ENCODE measurements around the gene LRSAM1. TPM values are rescaled to one million over a fixed set of nuclear protein-coding genes. Genes with fewer than 3 reads are reported as not detected.

The LRSAM1 gene
- total and polyA plus RNA-seq, 9 of the 15 experiments (the other 6 are each of a cell fraction or from before 2014, with no cell fraction given) = 0.07 to 16.2 (median 4.7) TPM

- no peaks in the 10 kb centered on the region for H3K9me1 ChIP-seq (ENCODE audit: control insufficient read depth, insufficient read depth, low read length)
- TF ChIP-seq, protein P1, sequence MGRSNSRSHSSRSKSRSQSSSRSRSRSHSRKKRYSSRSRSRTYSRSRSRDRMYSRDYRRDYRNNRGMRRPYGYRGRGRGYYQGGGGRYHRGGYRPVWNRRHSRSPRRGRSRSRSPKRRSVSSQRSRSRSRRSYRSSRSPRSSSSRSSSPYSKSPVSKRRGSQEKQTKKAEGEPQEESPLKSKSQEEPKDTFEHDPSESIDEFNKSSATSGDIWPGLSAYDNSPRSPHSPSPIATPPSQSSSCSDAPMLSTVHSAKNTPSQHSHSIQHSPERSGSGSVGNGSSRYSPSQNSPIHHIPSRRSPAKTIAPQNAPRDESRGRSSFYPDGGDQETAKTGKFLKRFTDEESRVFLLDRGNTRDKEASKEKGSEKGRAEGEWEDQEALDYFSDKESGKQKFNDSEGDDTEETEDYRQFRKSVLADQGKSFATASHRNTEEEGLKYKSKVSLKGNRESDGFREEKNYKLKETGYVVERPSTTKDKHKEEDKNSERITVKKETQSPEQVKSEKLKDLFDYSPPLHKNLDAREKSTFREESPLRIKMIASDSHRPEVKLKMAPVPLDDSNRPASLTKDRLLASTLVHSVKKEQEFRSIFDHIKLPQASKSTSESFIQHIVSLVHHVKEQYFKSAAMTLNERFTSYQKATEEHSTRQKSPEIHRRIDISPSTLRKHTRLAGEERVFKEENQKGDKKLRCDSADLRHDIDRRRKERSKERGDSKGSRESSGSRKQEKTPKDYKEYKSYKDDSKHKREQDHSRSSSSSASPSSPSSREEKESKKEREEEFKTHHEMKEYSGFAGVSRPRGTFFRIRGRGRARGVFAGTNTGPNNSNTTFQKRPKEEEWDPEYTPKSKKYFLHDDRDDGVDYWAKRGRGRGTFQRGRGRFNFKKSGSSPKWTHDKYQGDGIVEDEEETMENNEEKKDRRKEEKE (IDR thresholded peaks at IDR 0.05; ENCODE audit: borderline replicate concordance in 1 of 2, control insufficient read depth in 1 of 2, low read depth in 2 of 2, low read length in 1 of 2) = no peak
- TF ChIP-seq COPS2 (conservative IDR thresholded peaks at IDR 0.05) = no peak
- no peak for TF ChIP-seq JUNB (CRISPR knock-in tag; conservative IDR thresholded peaks at IDR 0.05)
- TF ChIP-seq, protein P2, sequence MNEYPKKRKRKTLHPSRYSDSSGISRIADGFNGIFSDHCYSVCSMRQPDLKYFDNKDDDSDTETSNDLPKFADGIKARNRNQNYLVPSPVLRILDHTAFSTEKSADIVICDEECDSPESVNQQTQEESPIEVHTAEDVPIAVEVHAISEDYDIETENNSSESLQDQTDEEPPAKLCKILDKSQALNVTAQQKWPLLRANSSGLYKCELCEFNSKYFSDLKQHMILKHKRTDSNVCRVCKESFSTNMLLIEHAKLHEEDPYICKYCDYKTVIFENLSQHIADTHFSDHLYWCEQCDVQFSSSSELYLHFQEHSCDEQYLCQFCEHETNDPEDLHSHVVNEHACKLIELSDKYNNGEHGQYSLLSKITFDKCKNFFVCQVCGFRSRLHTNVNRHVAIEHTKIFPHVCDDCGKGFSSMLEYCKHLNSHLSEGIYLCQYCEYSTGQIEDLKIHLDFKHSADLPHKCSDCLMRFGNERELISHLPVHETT (CRISPR knock-in tag; conservative IDR thresholded peaks at IDR 0.05 in 1 of 2, IDR thresholded peaks at IDR 0.05 in 1 of 2) = peak in 1 of 2 experiments; percentile 31; a peak in 1 of 4 replicates
- TF ChIP-seq ARID3A (IDR thresholded peaks at IDR 0.05; ENCODE audit: borderline replicate concordance, low read depth, low read length) = no peak
- TF ChIP-seq FOXJ2 (tag; IDR thresholded peaks at IDR 0.05) = no peak
- no peak for TF ChIP-seq ZNF282 (CRISPR knock-in tag; IDR thresholded peaks at IDR 0.05)
- no peak for TF ChIP-seq PCBP2 (IDR thresholded peaks at IDR 0.05; ENCODE audit: low read depth, low read length, poor library complexity, severe bottlenecking)
- 0 out of 2 replicates have a peak, but pooled peaks have one; percentile 34 for TF ChIP-seq ZBTB33 (CRISPR knock-in tag; IDR thresholded peaks at IDR 0.05)
Measured at GRCh38 chr9:127507751-127508648, 56.7 kb downstream of the LRSAM1 start.

More at GRCh38 chr9:127507751-127508648, 56.7 kb downstream of the LRSAM1 start:
- in situ Hi-C loops (cut with MboI) (no loop called here), intact Hi-C loops (cut with micrococcal nuclease) (loop anchor here (10.0 kb wide), 1 partner anchor 407 kb away; the partner anchor contains the start of gene ST6GALNAC4)
- Histone ChIP-seq H3K27ac (ENCODE audit: extremely low read depth, low read depth, low read length) (no peak overlapping the region), H4K20me1 (replicated peaks; ENCODE audit: control insufficient read depth, insufficient read depth, low read length) (no peaks in the 10 kb centered on the region), H3K9ac (ENCODE audit: insufficient read depth in 1 of 2, low read depth in 2 of 2, low read length in 2 of 2) (peak overlapping the region in 1 of 2 experiments; percentile 72; a peak in 2 of 4 replicates), H3K4me2 (ENCODE audit: insufficient read depth, low read length) (peak overlapping the region; percentile 3; the same call in 1 of the 2 replicates), H3K9me3 (replicated peaks; ENCODE audit: control insufficient read depth, insufficient read depth, low read depth, low read length) (no peaks in the 10 kb centered on the region), H2AFZ (ENCODE audit: low read depth, low read length) (no peak overlapping the region), H3K79me2 (ENCODE audit: control insufficient read depth, insufficient read depth, low read length) (no peaks in the 10 kb centered on the region), H3K4me3 (no peak overlapping the region), H3K27me3 (ENCODE audit: control insufficient read depth in 2 of 2, insufficient read depth in 2 of 2, low read length in 2 of 2) (no peaks in the 10 kb centered on the region), H3K4me1 (replicated peaks in 1 of 2; ENCODE audit: control insufficient read depth in 2 of 2, insufficient read depth in 2 of 2, low read length in 2 of 2) (peaks cover 23 to 66% of the 10 kb centered on the region in 2 experiments), H3K36me3 (ENCODE audit: control insufficient read depth, insufficient read depth, low read length) (peaks cover 73% of the 10 kb centered on the region; the same call in 2 of the 3 replicates)
- CTCF ChIA-PET (ENCODE audit: low intra/inter-chr PET ratio) = no interaction called here
- POLR2A ChIA-PET = interaction anchor here (0.6 to 0.9 kb wide), 3 partner anchors 9 to 76 kb away, joined by 3 read pairs; no protein-coding TSS in a partner anchor
- 90% methylated on average over 34 of the region's 40 CpGs for WGBS (ENCODE audit: insufficient coverage, low coverage, missing lambda C conversion rate)
- FAIRE-seq (no peak), DNase-seq (ENCODE audit: extremely low read depth in 1 of 4, low spot score in 3 of 4) (no peak), ATAC-seq (no peak)
- BruUV-seq (replicated peaks) = no TSS peak

Data from K562 (cell line).